GM21381 (cell line): Measurements from ENCODE around the gene TMPRSS2.
"Not testable (repeated sequence)": the region's sequence is repeated elsewhere in the genome, so short reads cannot be mapped to it uniquely, and the experiment has no call there.

Source experiments
- ATAC-seq: cut with Tn5 transposase; IDR thresholded peaks from one replicate; pipeline ENCODE4 v1.9.1; 2021; ENCODE audit warnings: mild to moderate bottlenecking, moderate library complexity; ENCODE audit not compliant: unreplicated experiment

TMPRSS2 gene

DNA sequence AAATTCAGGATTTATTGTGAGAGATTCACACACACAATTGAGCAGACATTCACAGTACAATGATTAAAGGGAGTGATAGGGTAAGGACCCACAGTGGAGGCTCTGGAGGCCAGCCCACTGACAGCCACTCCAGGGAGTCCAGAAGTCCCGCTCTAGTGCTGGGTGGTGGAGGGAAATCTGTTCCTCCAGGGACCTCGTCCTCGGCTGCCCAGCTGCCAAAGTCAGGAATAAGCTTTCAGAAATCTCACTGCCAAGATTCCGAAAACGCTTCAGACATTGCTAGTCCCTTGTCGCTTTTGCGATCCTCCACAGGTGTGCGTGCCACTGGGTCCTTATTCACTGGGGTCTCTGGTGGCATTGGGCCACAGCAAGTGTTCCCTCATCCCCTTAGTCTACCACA is 79.6 kb downstream of the TMPRSS2 start:
- ATAC-seq = no peak

DNA sequence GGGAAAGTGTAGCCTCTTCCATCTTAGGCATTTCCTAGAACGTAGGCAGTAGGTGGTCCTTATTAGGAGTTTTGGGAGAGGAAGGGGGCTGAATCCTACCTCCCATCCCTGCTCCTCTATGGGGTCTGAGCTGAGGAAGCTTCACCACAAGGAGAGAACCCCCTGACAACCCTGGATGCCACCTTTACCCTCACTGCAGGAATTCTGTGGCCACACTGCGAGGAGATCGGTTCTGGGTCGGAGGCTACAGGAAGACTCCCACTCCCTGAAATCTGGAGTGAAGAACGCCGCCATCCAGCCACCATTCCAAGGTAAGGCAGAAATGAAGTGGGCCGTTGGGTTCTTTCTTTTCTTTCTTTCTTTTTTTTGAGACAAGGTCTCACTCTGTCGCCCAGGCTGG is 80.4 kb downstream of the TMPRSS2 start:
- no peak for ATAC-seq

DNA sequence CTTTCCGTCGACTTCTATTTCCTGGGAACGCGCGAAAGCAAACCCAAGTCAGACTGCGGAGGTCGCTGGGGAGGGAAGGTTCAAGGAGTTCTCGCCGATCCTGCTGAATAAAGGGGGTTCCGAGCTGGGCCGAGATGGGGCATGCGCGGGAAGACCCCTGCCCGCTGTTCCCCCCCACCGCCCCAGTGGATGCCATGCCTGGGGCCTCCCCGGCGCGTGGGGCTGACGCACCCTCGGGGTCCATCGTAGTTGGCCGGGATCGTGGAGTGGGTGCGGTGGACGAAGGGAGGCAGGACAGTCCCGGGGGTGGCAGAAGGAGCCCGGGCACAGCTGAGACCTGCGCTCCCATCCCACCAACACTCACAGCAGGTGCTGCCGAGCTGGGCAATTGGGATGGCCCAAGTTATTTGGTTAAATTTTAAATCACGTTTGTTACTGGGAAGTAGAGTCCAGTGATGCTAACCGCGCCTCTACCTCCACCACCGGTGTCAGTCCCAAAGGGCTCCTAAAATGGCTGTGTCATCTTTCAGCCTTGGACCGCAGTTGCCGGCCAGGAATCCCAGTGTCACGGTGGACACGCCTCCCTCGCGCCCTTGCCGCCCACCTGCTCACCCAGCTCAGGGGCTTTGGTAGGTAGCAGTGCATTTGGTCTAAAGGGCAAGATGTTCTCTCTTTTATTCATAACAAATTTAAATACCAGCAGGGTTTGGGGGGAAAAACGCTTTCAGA is 81.1 kb downstream of the TMPRSS2 start:
- no peak for ATAC-seq

- ATAC-seq = peak; percentile 84
These were observed 81.8 kb downstream of the TMPRSS2 start, which contains the start of gene MX1 for GRCh38 chr21:41425954-41426675. Gene MX1, plus strand, starts transcription at chr21:41426239. Its CDS starts 5,832 bp downstream, at chr21:41432071.

DNA sequence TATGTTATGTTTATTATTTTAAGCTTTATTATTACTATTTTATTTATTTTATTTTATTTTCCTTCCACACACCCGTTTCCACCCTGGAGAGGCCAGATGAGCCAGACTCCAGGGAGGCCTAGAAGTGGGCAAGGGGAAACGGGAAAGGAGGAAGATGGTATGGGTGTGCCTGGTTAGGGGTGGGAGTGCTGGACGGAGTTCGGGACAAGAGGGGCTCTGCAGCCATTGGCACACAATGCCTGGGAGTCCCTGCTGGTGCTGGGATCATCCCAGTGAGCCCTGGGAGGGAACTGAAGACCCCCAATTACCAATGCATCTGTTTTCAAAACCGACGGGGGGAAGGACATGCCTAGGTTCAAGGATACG is 82.4 kb downstream of the TMPRSS2 start:
- no peak for ATAC-seq

DNA sequence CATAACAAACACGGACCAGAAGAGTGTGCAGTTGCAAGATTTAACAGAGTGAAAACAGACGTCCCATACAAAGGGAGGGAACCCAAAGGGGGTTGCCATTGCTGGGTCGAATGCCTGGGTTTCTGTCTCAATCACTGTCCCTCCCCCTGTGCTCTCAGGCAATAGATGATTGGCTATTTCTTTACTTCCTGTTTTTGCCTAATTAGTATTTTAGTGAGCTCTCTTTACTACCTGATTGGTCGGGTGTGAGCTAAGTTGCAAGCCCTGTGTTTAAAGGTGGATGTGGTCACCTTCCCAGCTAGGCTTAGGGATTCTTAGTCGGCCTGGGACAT is 84.7 kb downstream of the TMPRSS2 start:
- not testable (repeated sequence) for ATAC-seq

GRCh38 chr21:41422546-41423304 is 85.2 kb downstream of the TMPRSS2 start:
- ATAC-seq = no peak

- not testable (repeated sequence) for ATAC-seq
These were observed 87.0 kb downstream of the TMPRSS2 start for GRCh38 chr21:41420998-41421397.

GRCh38 chr21:41419921-41420862 is 87.8 kb downstream of the TMPRSS2 start:
- peak; percentile 77 for ATAC-seq

DNA sequence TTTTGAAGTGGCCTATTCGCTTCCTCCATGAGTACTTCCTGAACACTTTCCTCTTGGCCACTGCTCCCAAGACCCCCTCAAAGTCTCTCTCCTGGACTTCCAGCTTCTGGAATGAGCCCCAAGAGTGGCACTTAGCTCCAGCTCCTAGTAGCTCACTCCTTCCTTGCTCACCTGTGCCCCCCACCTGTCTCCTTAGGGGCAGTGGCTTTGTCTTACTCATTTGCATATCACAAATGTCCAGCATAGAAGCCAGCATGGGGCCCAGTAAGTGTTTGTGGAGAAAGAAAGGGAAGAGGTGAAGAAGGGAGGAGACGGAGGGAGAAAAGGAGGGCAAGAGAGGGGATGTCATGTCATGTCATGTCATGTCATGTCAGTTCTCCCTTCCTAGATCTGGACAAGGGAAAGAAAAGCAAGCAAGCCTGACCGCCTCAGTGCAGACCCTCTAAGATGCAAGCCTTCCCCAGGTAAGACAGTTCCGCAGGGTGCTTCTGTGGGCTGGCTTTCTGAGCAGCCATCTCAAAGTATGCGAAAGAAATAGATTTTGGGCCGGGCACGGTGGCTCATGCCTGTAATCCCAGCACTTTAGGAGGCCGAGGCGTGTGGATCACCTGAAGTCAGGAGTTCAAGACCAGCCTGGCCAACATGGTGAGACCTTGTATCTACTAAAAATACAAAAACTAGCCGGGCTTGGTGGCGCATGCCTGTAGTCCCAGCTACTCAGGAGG is 88.8 kb downstream of the TMPRSS2 start:
- ATAC-seq = no peak

- no peak for ATAC-seq
These were observed 89.6 kb downstream of the TMPRSS2 start for GRCh38 chr21:41418393-41418792.

- not testable (repeated sequence) for ATAC-seq
These were observed 90.5 kb downstream of the TMPRSS2 start for GRCh38 chr21:41417505-41417904.
